ENCODE data around the gene PDE7B.

Gene PDE7B

DNA sequence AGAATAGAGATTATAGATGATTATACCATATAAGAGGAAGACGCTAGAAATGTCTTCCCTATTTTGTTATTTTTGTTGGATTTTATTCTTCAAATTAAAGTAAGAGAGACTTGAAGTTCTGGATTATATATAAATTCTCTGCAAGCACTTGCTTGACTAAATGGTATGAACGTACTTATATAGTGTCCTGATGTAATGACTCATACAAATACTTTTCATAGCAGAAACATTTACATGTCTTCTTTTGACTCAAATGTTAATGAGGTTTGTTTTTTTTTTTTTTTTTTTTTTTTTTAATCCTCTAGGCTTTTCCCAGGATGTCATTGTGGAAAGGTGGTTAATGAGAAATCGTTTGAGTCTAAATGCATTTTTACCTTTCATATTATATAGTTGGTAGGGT is 55.0 kb downstream of the PDE7B start:
- no peak overlapping the region for H3K27ac ChIP-seq (ENCODE audit: low read depth, low read length)
- H3K79me2 ChIP-seq (ENCODE audit: control insufficient read depth, insufficient read depth, low read length, unreplicated experiment), result no peaks in the 10 kb centered on the region
- no peaks in the 10 kb centered on the region for H3K36me3 ChIP-seq (ENCODE audit: insufficient read depth, low read length)
- peak overlapping the region; percentile 61 for H2AFZ ChIP-seq (ENCODE audit: low read length, unreplicated experiment)
- no peak overlapping the region for H3K4me3 ChIP-seq (ENCODE audit: low read depth, low read length)
- peaks cover 36% of the 10 kb centered on the region for H3K4me1 ChIP-seq (ENCODE audit: control insufficient read depth, insufficient read depth, low read length, unreplicated experiment)
- H3K27me3 ChIP-seq (ENCODE audit: insufficient read depth, low read length), result no peaks in the 10 kb centered on the region

DNA sequence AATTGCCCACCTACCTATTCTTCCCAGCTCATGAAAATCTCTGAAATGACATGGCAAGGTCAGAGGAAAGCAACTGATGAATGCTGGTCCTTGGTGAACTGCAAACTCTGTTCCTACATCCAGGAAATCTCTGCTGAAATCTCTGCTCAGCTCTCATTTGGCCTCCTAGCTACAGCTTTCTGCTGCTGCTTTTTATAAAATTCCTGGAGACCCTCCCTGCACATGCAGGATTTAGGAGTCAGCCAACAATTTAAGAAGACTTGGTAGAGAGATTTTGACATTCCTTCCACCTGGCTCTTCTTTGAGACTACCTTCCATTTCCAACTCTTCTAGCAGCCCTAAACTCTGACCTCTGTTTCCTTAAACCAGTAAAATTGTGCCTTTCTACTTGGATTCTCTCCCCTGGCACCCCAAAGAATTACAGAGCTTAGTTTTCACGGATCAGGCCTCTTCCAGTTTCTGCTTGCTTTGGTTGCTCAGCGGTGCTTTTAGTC is 55.5 kb downstream of the PDE7B start:
- Histone ChIP-seq H3K79me2 (ENCODE audit: control insufficient read depth, insufficient read depth, low read length, unreplicated experiment) (no peaks in the 10 kb centered on the region), H3K27ac (ENCODE audit: low read depth, low read length) (no peak overlapping the region), H3K4me3 (ENCODE audit: low read depth, low read length) (no peak overlapping the region), H3K36me3 (ENCODE audit: insufficient read depth, low read length) (no peaks in the 10 kb centered on the region), H2AFZ (ENCODE audit: low read length, unreplicated experiment) (peak overlapping the region; percentile 61), H3K4me1 (ENCODE audit: control insufficient read depth, insufficient read depth, low read length, unreplicated experiment) (peaks cover 31% of the 10 kb centered on the region), H3K27me3 (ENCODE audit: insufficient read depth, low read length) (no peaks in the 10 kb centered on the region)

DNA sequence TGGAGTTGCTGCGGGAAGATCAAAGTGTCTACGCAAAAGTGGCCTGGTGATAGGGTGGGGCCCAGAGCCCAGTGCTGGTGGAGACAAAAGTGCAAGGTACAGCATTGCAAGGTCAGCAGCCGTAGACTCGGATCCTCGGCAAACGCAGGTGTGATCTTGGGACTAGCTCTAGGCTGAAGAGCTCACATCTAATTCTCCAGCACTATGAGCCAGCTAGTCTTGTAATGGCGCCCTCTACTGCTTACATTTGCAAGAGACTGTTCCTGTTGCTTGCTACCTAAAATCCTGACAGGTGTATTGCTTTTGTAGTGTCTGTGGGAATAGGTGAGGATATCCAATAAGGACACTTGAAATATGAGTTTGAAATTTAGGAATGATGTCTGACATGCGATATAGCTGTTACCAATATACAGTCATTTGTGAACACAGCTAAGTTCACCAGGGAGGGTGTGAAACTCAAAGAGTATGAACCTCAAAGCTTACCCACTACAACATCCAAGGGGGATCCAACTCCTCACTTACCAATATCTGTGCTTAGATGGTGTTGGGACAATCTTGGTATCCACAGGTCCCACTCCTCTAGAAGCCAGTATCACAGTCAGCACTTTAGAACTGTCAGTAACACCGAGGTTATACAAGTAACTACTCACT is 58.4 kb downstream of the PDE7B start:
- no peaks in the 10 kb centered on the region for H3K36me3 ChIP-seq (ENCODE audit: insufficient read depth, low read length)
- H3K4me3 ChIP-seq (ENCODE audit: low read depth, low read length), result no peak overlapping the region
- H3K27ac ChIP-seq (ENCODE audit: low read depth, low read length), result no peak overlapping the region
- peaks cover 11% of the 10 kb centered on the region for H3K4me1 ChIP-seq (ENCODE audit: control insufficient read depth, insufficient read depth, low read length, unreplicated experiment)
- no peak overlapping the region for H2AFZ ChIP-seq (ENCODE audit: low read length, unreplicated experiment)
- H3K79me2 ChIP-seq (ENCODE audit: control insufficient read depth, insufficient read depth, low read length, unreplicated experiment), result no peaks in the 10 kb centered on the region
- H3K27me3 ChIP-seq (ENCODE audit: insufficient read depth, low read length), result no peaks in the 10 kb centered on the region

DNA sequence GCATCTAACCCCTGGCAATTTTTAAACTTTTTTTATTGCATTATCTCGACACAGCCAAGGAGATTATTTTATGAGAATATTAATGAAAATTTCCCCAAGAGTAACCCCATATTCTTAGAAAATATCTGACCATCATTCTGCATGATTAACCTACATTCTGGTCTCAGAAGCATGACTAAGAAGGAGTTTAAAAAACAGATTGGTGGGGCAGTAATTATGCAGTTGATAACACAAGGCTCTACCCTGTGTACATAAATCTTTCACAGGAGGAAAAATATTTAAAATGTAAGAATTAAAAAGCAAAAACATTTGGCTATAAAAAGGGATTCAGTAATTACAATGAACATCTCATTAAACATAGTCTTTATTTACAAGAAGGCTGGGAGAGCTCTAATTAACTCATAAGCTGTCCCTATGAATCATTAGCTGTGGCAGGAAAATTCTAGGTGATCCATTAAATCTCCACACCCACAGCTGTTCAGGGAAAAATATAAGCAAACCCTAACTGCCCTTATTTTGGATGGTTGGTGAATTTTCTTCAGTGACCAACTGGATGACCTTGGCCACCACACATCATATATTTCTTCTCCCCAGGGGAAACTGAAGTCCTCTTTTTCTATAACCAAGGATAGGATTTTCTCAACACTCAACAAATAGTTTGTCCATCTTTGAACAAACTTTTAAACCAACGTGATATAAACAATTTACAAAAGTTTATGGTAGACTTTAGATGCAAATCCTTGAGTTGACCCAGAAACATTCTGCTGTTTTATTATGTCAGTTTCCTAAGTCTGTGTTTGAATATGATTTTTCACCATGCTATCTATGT is 59.5 kb downstream of the PDE7B start:
- no peaks in the 10 kb centered on the region for H3K36me3 ChIP-seq (ENCODE audit: insufficient read depth, low read length)
- H3K27me3 ChIP-seq (ENCODE audit: insufficient read depth, low read length), result no peaks in the 10 kb centered on the region
- no peaks in the 10 kb centered on the region for H3K79me2 ChIP-seq (ENCODE audit: control insufficient read depth, insufficient read depth, low read length, unreplicated experiment)
- peaks cover 11% of the 10 kb centered on the region for H3K4me1 ChIP-seq (ENCODE audit: control insufficient read depth, insufficient read depth, low read length, unreplicated experiment)
- no peak overlapping the region for H3K4me3 ChIP-seq (ENCODE audit: low read depth, low read length)
- no peak overlapping the region for H2AFZ ChIP-seq (ENCODE audit: low read length, unreplicated experiment)
- no peak overlapping the region for H3K27ac ChIP-seq (ENCODE audit: low read depth, low read length)

DNA sequence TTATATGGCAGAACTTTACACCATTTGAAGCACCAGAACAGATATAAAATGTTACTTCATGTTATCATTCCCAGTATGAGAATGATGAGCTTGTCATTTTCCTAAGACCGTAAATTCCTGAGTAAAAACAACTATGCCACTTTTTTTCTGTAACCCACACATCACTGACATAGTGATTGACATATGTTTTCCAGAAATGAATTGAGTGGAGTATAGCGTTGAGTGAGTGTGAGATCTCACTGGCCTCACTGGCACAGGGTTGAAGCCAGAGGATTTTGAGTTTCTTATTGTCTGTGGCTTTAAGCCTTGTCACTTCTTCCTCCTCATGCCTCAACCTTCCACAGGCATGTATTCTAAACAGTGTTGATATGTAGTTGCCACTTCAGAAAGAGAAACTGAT is 62.3 kb downstream of the PDE7B start:
- Histone ChIP-seq H3K79me2 (ENCODE audit: control insufficient read depth, insufficient read depth, low read length, unreplicated experiment) (no peaks in the 10 kb centered on the region), H2AFZ (ENCODE audit: low read length, unreplicated experiment) (no peak overlapping the region), H3K27ac (ENCODE audit: low read depth, low read length) (no peak overlapping the region), H3K36me3 (ENCODE audit: insufficient read depth, low read length) (no peaks in the 10 kb centered on the region), H3K4me1 (ENCODE audit: control insufficient read depth, insufficient read depth, low read length, unreplicated experiment) (no peaks in the 10 kb centered on the region), H3K27me3 (ENCODE audit: insufficient read depth, low read length) (no peaks in the 10 kb centered on the region), H3K4me3 (ENCODE audit: low read depth, low read length) (no peak overlapping the region)

DNA sequence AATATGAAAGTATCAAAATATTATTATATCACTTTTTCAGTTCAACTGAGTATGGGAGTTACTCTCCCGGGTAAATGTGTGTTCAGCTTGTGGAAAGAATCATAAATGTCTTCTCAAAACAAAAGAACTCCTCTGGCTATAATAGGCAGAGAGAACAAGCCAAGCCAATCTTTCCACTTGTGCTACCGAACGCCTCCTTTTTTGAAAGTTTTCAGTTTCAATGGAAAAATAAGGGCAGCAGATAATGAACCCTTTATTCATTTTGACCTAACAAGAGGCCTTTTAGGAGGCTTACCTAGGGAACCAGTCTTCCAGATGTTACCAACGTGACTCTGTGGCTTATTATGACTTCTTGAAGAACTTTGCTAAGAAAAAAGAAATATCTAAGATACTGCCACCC is 67.5 kb downstream of the PDE7B start:
- Histone ChIP-seq H3K27me3 (ENCODE audit: insufficient read depth, low read length) (no peaks in the 10 kb centered on the region), H3K79me2 (ENCODE audit: control insufficient read depth, insufficient read depth, low read length, unreplicated experiment) (no peaks in the 10 kb centered on the region), H3K36me3 (ENCODE audit: insufficient read depth, low read length) (no peaks in the 10 kb centered on the region), H3K4me3 (ENCODE audit: low read depth, low read length) (no peak overlapping the region), H3K27ac (ENCODE audit: low read depth, low read length) (no peak overlapping the region), H2AFZ (ENCODE audit: low read length, unreplicated experiment) (no peak overlapping the region), H3K4me1 (ENCODE audit: control insufficient read depth, insufficient read depth, low read length, unreplicated experiment) (peaks cover 24% of the 10 kb centered on the region)

DNA sequence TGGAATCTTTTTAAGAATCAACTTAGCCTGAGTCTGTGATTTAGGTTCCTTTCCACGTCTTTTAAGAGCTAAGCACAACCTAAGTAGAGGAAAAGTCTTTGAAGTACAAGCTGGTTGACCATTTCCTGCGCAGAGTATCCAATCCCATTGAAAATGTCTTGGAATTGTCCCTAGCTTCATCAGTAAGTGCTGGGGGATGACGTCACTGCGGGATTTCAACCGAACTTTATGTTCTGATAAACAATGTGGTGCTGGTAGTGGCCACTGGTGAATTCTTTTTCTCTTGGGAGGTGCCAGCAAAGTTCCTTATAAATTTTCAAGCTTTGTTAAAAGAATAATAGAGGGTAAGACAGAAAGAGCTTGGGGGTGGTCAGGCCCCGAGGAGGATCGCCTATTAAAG is 69.2 kb downstream of the PDE7B start:
- Histone ChIP-seq H3K4me1 (ENCODE audit: control insufficient read depth, insufficient read depth, low read length, unreplicated experiment) (peaks cover 24% of the 10 kb centered on the region), H3K27me3 (ENCODE audit: insufficient read depth, low read length) (no peaks in the 10 kb centered on the region), H3K36me3 (ENCODE audit: insufficient read depth, low read length) (no peaks in the 10 kb centered on the region), H2AFZ (ENCODE audit: low read length, unreplicated experiment) (no peak overlapping the region), H3K79me2 (ENCODE audit: control insufficient read depth, insufficient read depth, low read length, unreplicated experiment) (no peaks in the 10 kb centered on the region), H3K4me3 (ENCODE audit: low read depth, low read length) (no peak overlapping the region), H3K27ac (ENCODE audit: low read depth, low read length) (no peak overlapping the region)

DNA sequence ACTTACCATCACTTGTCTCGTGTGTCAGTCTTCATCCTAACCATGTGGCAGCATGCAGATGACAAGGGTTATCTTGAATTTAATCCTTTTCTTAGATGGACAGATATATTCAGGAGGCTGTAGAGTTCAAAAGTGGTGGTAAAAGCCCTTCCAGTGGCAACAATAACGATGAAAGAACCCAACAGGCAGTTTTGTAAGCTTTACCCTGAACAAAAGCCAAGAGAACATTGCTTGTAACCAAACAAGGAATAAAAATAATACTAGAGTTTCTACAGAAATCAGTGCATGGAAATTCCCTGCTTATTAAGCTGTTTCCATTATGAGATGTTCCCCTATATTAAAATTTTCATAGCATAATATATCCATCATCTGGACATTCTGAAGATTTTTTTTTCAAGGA is 69.7 kb downstream of the PDE7B start:
- Histone ChIP-seq H3K27me3 (ENCODE audit: insufficient read depth, low read length) (no peaks in the 10 kb centered on the region), H3K4me1 (ENCODE audit: control insufficient read depth, insufficient read depth, low read length, unreplicated experiment) (peaks cover 24% of the 10 kb centered on the region), H2AFZ (ENCODE audit: low read length, unreplicated experiment) (no peak overlapping the region), H3K36me3 (ENCODE audit: insufficient read depth, low read length) (no peaks in the 10 kb centered on the region), H3K79me2 (ENCODE audit: control insufficient read depth, insufficient read depth, low read length, unreplicated experiment) (no peaks in the 10 kb centered on the region), H3K4me3 (ENCODE audit: low read depth, low read length) (no peak overlapping the region), H3K27ac (ENCODE audit: low read depth, low read length) (peak overlapping the region; percentile 81)

DNA sequence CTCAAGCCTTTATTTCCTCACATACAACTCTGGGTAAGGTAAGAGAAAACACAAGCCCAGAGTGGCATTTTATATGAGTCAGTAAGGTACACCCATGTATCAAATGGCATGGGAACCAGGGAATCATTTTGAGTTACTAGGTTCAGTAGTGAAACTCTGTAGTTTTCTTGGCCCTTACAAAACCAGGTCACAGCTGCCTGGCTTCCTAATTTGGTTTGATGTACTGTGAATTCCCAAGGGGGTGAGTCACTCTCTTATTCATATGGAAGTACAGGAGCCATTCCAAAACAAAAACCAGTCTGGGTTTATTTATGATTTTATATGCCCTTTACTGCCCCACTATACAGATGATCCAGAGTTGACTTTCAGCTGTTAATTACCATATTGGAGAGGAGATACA is 70.7 kb downstream of the PDE7B start:
- Histone ChIP-seq H2AFZ (ENCODE audit: low read length, unreplicated experiment) (no peak overlapping the region), H3K36me3 (ENCODE audit: insufficient read depth, low read length) (no peaks in the 10 kb centered on the region), H3K27ac (ENCODE audit: low read depth, low read length) (peak overlapping the region; percentile 81), H3K79me2 (ENCODE audit: control insufficient read depth, insufficient read depth, low read length, unreplicated experiment) (no peaks in the 10 kb centered on the region), H3K4me1 (ENCODE audit: control insufficient read depth, insufficient read depth, low read length, unreplicated experiment) (peaks cover 24% of the 10 kb centered on the region), H3K4me3 (ENCODE audit: low read depth, low read length) (peak overlapping the region; percentile 5; the same call in 1 of the 2 replicates), H3K27me3 (ENCODE audit: insufficient read depth, low read length) (no peaks in the 10 kb centered on the region)

DNA sequence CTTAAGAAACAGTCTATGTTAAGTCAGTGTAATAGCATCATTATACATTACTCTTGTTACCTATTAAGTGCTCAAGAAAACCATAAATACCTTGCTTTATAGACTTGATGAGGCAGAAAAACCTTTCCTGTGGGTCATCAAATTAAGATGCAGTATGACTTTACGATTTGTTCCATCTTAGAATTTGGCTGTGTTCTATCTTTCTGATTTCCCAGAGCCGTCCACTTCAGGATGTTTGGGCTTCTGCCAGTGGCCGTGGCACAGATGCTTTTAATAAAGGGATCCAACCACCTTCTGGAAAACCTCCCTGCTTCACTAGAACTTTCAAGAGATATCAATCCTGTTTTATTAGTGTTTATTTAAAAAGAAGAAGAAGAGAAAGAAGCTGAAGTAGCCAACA is 71.2 kb downstream of the PDE7B start:
- H3K27ac ChIP-seq (ENCODE audit: low read depth, low read length), result peak overlapping the region; percentile 81
- H2AFZ ChIP-seq (ENCODE audit: low read length, unreplicated experiment), result no peak overlapping the region
- H3K79me2 ChIP-seq (ENCODE audit: control insufficient read depth, insufficient read depth, low read length, unreplicated experiment), result no peaks in the 10 kb centered on the region
- no peaks in the 10 kb centered on the region for H3K36me3 ChIP-seq (ENCODE audit: insufficient read depth, low read length)
- peaks cover 24% of the 10 kb centered on the region for H3K4me1 ChIP-seq (ENCODE audit: control insufficient read depth, insufficient read depth, low read length, unreplicated experiment)
- peak overlapping the region; percentile 3; the same call in 1 of the 2 replicates for H3K4me3 ChIP-seq (ENCODE audit: low read depth, low read length)
- H3K27me3 ChIP-seq (ENCODE audit: insufficient read depth, low read length), result no peaks in the 10 kb centered on the region

DNA sequence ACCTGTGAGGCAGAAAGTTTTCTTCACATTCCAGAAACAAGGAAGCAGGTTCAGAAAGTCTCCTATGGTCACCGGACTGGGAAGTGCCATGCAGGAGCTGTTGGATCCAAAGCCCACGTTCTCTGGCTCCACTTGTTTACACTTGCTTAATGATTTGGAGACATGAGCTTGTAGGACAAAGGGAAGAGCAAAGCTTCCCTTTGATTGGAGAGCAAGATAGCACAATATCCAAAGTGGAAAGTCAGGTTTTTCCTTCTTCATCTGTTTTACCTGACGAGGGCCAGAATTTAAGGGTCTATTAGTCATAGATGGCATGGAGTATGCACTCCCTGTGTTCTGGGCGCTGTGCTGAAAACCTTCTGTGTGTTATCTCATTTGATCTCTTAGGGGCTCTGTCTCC is 81.2 kb downstream of the PDE7B start:
- Histone ChIP-seq H3K27ac (ENCODE audit: low read depth, low read length) (no peak overlapping the region), H3K79me2 (ENCODE audit: control insufficient read depth, insufficient read depth, low read length, unreplicated experiment) (no peaks in the 10 kb centered on the region), H3K4me3 (ENCODE audit: low read depth, low read length) (no peak overlapping the region), H3K4me1 (ENCODE audit: control insufficient read depth, insufficient read depth, low read length, unreplicated experiment) (peaks cover 22% of the 10 kb centered on the region), H3K36me3 (ENCODE audit: insufficient read depth, low read length) (no peaks in the 10 kb centered on the region), H3K27me3 (ENCODE audit: insufficient read depth, low read length) (no peaks in the 10 kb centered on the region), H2AFZ (ENCODE audit: low read length, unreplicated experiment) (no peak overlapping the region)

Measured in ACC112 (cell line).